Endothelial cell of umbilical vein (primary cell): Measurements from ENCODE around the gene SMCP.

Source experiments
- CTCF ChIP-seq, 2 donors: IDR thresholded peaks; 1 replicate in 1 of 2; 2 replicates in 1 of 2; pipeline ENCODE4 v1.5.1; 2011; ENCODE audit warnings: low read length in 2 of 2, mild to moderate bottlenecking in 2 of 2, moderate library complexity in 2 of 2, control low read depth in 1 of 2, inconsistent platforms in 1 of 2, low read depth in 1 of 2; ENCODE audit not compliant: insufficient read depth in 1 of 2; ENCODE audit errors: extremely low read depth in 1 of 2
- EZH2 ChIP-seq: IDR thresholded peaks from 2 replicates; pipeline ENCODE4 v1.6.1; 2012; ENCODE audit warnings: borderline replicate concordance, low read depth, mild to moderate bottlenecking, moderate library complexity, low read length, inconsistent platforms; ENCODE audit not compliant: severe bottlenecking
- FOS ChIP-seq: IDR thresholded peaks from 2 replicates; pipeline ENCODE4 v1.6.1; 2011; ENCODE audit warnings: mild to moderate bottlenecking, low read length, moderate library complexity, borderline replicate concordance; ENCODE audit not compliant: insufficient read depth
- GATA2 ChIP-seq: IDR thresholded peaks from 2 replicates; pipeline ENCODE4 v1.7.0; 2011; ENCODE audit warnings: low read depth, mild to moderate bottlenecking, moderate library complexity, mixed read lengths, low read length; ENCODE audit not compliant: insufficient read length, insufficient read depth
- JUN ChIP-seq: IDR thresholded peaks from 2 replicates; pipeline ENCODE4 v1.6.1; 2011; ENCODE audit warnings: borderline replicate concordance, low read depth; ENCODE audit not compliant: insufficient read length, insufficient read depth
- MAX ChIP-seq: IDR thresholded peaks from 2 replicates; pipeline ENCODE4 v1.6.1; 2011; ENCODE audit not compliant: insufficient read depth, insufficient read length
- POLR2A ChIP-seq: IDR thresholded peaks from 2 replicates; pipeline ENCODE4 v1.6.1; 2012; ENCODE audit warnings: low read depth, mild to moderate bottlenecking, control low read depth, low read length
- POLR2AphosphoS5 ChIP-seq: IDR thresholded peaks from 2 replicates; pipeline ENCODE4 v1.6.1; 2012; ENCODE audit warnings: low read depth, mild to moderate bottlenecking, control low read depth, low read length, moderate library complexity; ENCODE audit not compliant: insufficient read depth

- no peak for TF ChIP-seq POLR2A
- TF ChIP-seq CTCF (IDR thresholded peaks at IDR 0.05; ENCODE audit: extremely low read depth in 1 of 2, insufficient read depth in 1 of 2, low read depth in 1 of 2, low read length in 2 of 2): no peak
- TF ChIP-seq EZH2: no peak
- no peak for TF ChIP-seq POLR2AphosphoS5
- TF ChIP-seq FOS: no peak
- TF ChIP-seq MAX: no peak
- no peak for TF ChIP-seq JUN
- TF ChIP-seq GATA2: no peak
These were observed 7.0 kb downstream of the SMCP start for GRCh38 chr1:152884966-152885624.
